ENCODE measurements around the gene UTY.
A peak's percentile ranks its signal among the peaks of the same experiment; 100 is the strongest.
"Not testable (repeated sequence)": the region's sequence is repeated elsewhere in the genome, so short reads cannot be mapped to it uniquely, and the experiment has no call there.

Gene UTY

GRCh38 chrY:13296176-13296890 lies 183.5 kb downstream of the UTY start:
- DNase-seq: no peak

- no peak for DNase-seq
Observed at GRCh38 chrY:13295026-13295425, 184.8 kb downstream of the UTY start.

- DNase-seq: no peak
Observed at GRCh38 chrY:13291199-13291598, 188.6 kb downstream of the UTY start.

GRCh38 chrY:13282151-13283054 lies 197.4 kb downstream of the UTY start:
- not testable (repeated sequence) for DNase-seq

GRCh38 chrY:13279561-13279960 lies 200.3 kb downstream of the UTY start:
- DNase-seq: no peak

GRCh38 chrY:13271706-13272105 lies 208.1 kb downstream of the UTY start:
- no peak for DNase-seq

GRCh38 chrY:13253941-13254440 lies 225.8 kb downstream of the UTY start:
- not testable (repeated sequence) for DNase-seq

GRCh38 chrY:13250421-13250820 lies 229.4 kb downstream of the UTY start:
- no peak for DNase-seq

- no peak for DNase-seq
Observed at GRCh38 chrY:13243716-13244115, 236.1 kb downstream of the UTY start.

- peak; percentile 4 for DNase-seq
Observed at GRCh38 chrY:13233901-13234300, 245.9 kb downstream of the UTY start.

- DNase-seq: no peak
Observed at GRCh38 chrY:13233118-13233517, 246.7 kb downstream of the UTY start.

- DNase-seq: no peak
Observed at GRCh38 chrY:13227354-13227953, 252.4 kb downstream of the UTY start.

- no peak for DNase-seq
Observed at GRCh38 chrY:13210961-13211646, 268.7 kb downstream of the UTY start.

GRCh38 chrY:13205214-13205613 lies 274.6 kb downstream of the UTY start:
- no peak for DNase-seq
